Measurements from ENCODE around the gene CORIN. TPM values are rescaled to one million over a fixed set of nuclear protein-coding genes. Genes with fewer than 3 reads are reported as not detected.
"Not testable (repeated sequence)": the region's sequence is repeated elsewhere in the genome, so short reads cannot be mapped to it uniquely, and the experiment has no call there.

The CORIN gene
- total RNA-seq, 2 experiments from 2014 or later, result not detected

- H3K4me1 Mint-ChIP-seq (ENCODE audit: low read depth), result peaks cover 17% of the 10 kb centered on the region
- no peak overlapping the region for H3K4me3 Mint-ChIP-seq
- POLR2A ChIA-PET, result no interaction called here
- no peak overlapping the region for H3K27ac Mint-ChIP-seq
- peaks cover 3% of the 10 kb centered on the region for H3K36me3 Mint-ChIP-seq (ENCODE audit: low read depth)
- no peaks in the 10 kb centered on the region for H3K27me3 Mint-ChIP-seq (ENCODE audit: low read depth)
- no peaks in the 10 kb centered on the region for H3K9me3 Mint-ChIP-seq (ENCODE audit: insufficient read depth)
- CTCF ChIA-PET, result interaction anchor here (1.5 kb wide), 2 partner anchors 77 to 104 kb away, joined by 4 read pairs; partner anchors contain the start of gene COMMD8
- DNase-seq (no peak), ATAC-seq (no peak)
Measured at GRCh38 chr4:47566969-47567368, 270.9 kb downstream of the CORIN start.

GRCh38 chr4:47566566-47566965, 271.3 kb downstream of the CORIN start:
- ATAC-seq, result no peak
- no peak for DNase-seq
- Mint-ChIP-seq H3K27me3 (ENCODE audit: low read depth) (no peaks in the 10 kb centered on the region), H3K4me1 (ENCODE audit: low read depth) (peaks cover 17% of the 10 kb centered on the region), H3K36me3 (ENCODE audit: low read depth) (peaks cover 3% of the 10 kb centered on the region), H3K9me3 (ENCODE audit: insufficient read depth) (no peaks in the 10 kb centered on the region), H3K4me3 (no peak overlapping the region), H3K27ac (no peak overlapping the region)
- ChIA-PET POLR2A (no interaction called here), CTCF (interaction anchor here (1.5 kb wide), 1 partner anchor 103 kb away, joined by 4 read pairs; the partner anchor contains the start of gene COMMD8)

- H3K4me1 Mint-ChIP-seq (ENCODE audit: low read depth), result peaks cover 20% of the 10 kb centered on the region
- no peak overlapping the region for H3K4me3 Mint-ChIP-seq
- no peak for ATAC-seq
- H3K36me3 Mint-ChIP-seq (ENCODE audit: low read depth), result no peaks in the 10 kb centered on the region
- no peaks in the 10 kb centered on the region for H3K27me3 Mint-ChIP-seq (ENCODE audit: low read depth)
- H3K9me3 Mint-ChIP-seq (ENCODE audit: insufficient read depth), result no peaks in the 10 kb centered on the region
- DNase-seq, result no peak
- ChIA-PET CTCF (interaction anchor here (1.0 to 3.4 kb wide), 3 partner anchors 78 to 177 kb away, joined by 3 to 35 read pairs (median 15); partner anchors contain the start of genes ATP10D and COMMD8), POLR2A (no interaction called here)
- H3K27ac Mint-ChIP-seq, result peak overlapping the region; percentile 28
Measured at GRCh38 chr4:47562297-47562696, 275.6 kb downstream of the CORIN start.

- no peak for ATAC-seq
- ChIA-PET POLR2A (no interaction called here), CTCF (interaction anchor here (0.9 to 1.1 kb wide), 2 partner anchors 115 to 136 kb away, joined by 3 read pairs; no protein-coding TSS in a partner anchor)
- H3K27ac Mint-ChIP-seq, result no peak overlapping the region
- no peaks in the 10 kb centered on the region for H3K27me3 Mint-ChIP-seq (ENCODE audit: low read depth)
- H3K9me3 Mint-ChIP-seq (ENCODE audit: insufficient read depth), result no peaks in the 10 kb centered on the region
- DNase-seq, result no peak
- no peak overlapping the region for H3K4me3 Mint-ChIP-seq
- H3K4me1 Mint-ChIP-seq (ENCODE audit: low read depth), result peaks cover 20% of the 10 kb centered on the region
- H3K36me3 Mint-ChIP-seq (ENCODE audit: low read depth), result no peaks in the 10 kb centered on the region
Measured at GRCh38 chr4:47561331-47561730, 276.5 kb downstream of the CORIN start.

- ChIA-PET POLR2A (no interaction called here), CTCF (interaction anchor here (0.9 to 1.1 kb wide), 2 partner anchors 114 to 136 kb away, joined by 3 read pairs; no protein-coding TSS in a partner anchor)
- H3K27ac Mint-ChIP-seq, result no peak overlapping the region
- H3K36me3 Mint-ChIP-seq (ENCODE audit: low read depth), result no peaks in the 10 kb centered on the region
- H3K4me1 Mint-ChIP-seq (ENCODE audit: low read depth), result peaks cover 20% of the 10 kb centered on the region
- no peaks in the 10 kb centered on the region for H3K9me3 Mint-ChIP-seq (ENCODE audit: insufficient read depth)
- H3K4me3 Mint-ChIP-seq, result no peak overlapping the region
- no peaks in the 10 kb centered on the region for H3K27me3 Mint-ChIP-seq (ENCODE audit: low read depth)
- ATAC-seq (no peak), DNase-seq (no peak)
Measured at GRCh38 chr4:47560682-47561081, 277.2 kb downstream of the CORIN start.

GRCh38 chr4:47557255-47557654, 280.6 kb downstream of the CORIN start:
- ChIA-PET CTCF (no interaction called here), POLR2A (no interaction called here)
- Mint-ChIP-seq H3K4me1 (ENCODE audit: low read depth) (peaks cover 5% of the 10 kb centered on the region), H3K27ac (no peak overlapping the region), H3K4me3 (no peak overlapping the region), H3K27me3 (ENCODE audit: low read depth) (no peaks in the 10 kb centered on the region), H3K36me3 (ENCODE audit: low read depth) (peaks cover 3% of the 10 kb centered on the region), H3K9me3 (ENCODE audit: insufficient read depth) (no peaks in the 10 kb centered on the region)
- DNase-seq (no peak), ATAC-seq (no peak)

GRCh38 chr4:47555920-47556319, 281.9 kb downstream of the CORIN start:
- H3K4me1 Mint-ChIP-seq (ENCODE audit: low read depth); H3K27ac Mint-ChIP-seq; H3K9me3 Mint-ChIP-seq (ENCODE audit: insufficient read depth); H3K27me3 Mint-ChIP-seq (ENCODE audit: low read depth); H3K36me3 Mint-ChIP-seq (ENCODE audit: low read depth); POLR2A ChIA-PET; H3K4me3 Mint-ChIP-seq; ATAC-seq; DNase-seq: not testable (repeated sequence)
- CTCF ChIA-PET, result interaction anchor here (0.8 to 1.4 kb wide), 3 partner anchors 8 to 72 kb away, joined by 3 read pairs; no protein-coding TSS in a partner anchor

- CTCF ChIA-PET, result interaction anchor here (1.0 kb wide), 1 partner anchor 43 kb away, joined by 3 read pairs; no protein-coding TSS in a partner anchor
- no peaks in the 10 kb centered on the region for H3K4me1 Mint-ChIP-seq (ENCODE audit: low read depth)
- no peak overlapping the region for H3K4me3 Mint-ChIP-seq
- DNase-seq, result no peak
- peaks cover 19% of the 10 kb centered on the region for H3K36me3 Mint-ChIP-seq (ENCODE audit: low read depth)
- H3K9me3 Mint-ChIP-seq (ENCODE audit: insufficient read depth), result no peaks in the 10 kb centered on the region
- POLR2A ChIA-PET, result no interaction called here
- no peak overlapping the region for H3K27ac Mint-ChIP-seq
- no peaks in the 10 kb centered on the region for H3K27me3 Mint-ChIP-seq (ENCODE audit: low read depth)
- ATAC-seq, result no peak
Measured at GRCh38 chr4:47553329-47554125, 284.3 kb downstream of the CORIN start.

GRCh38 chr4:47551682-47552081, 286.2 kb downstream of the CORIN start:
- no peak overlapping the region for H3K27ac Mint-ChIP-seq
- ChIA-PET POLR2A (no interaction called here), CTCF (no interaction called here)
- DNase-seq (no peak), ATAC-seq (no peak)
- no peaks in the 10 kb centered on the region for H3K27me3 Mint-ChIP-seq (ENCODE audit: low read depth)
- H3K4me3 Mint-ChIP-seq, result no peak overlapping the region
- peaks cover 27% of the 10 kb centered on the region for H3K36me3 Mint-ChIP-seq (ENCODE audit: low read depth)
- H3K9me3 Mint-ChIP-seq (ENCODE audit: insufficient read depth), result no peaks in the 10 kb centered on the region
- no peaks in the 10 kb centered on the region for H3K4me1 Mint-ChIP-seq (ENCODE audit: low read depth)

- H3K9me3 Mint-ChIP-seq (ENCODE audit: insufficient read depth), result no peaks in the 10 kb centered on the region
- CTCF ChIA-PET, result no interaction called here
- no peak for ATAC-seq
Measured at GRCh38 chr4:47550899-47551548, 286.8 kb downstream of the CORIN start.

GRCh38 chr4:47550357-47550756, 287.5 kb downstream of the CORIN start:
- H3K27me3 Mint-ChIP-seq (ENCODE audit: low read depth); H3K4me3 Mint-ChIP-seq; POLR2A ChIA-PET; ATAC-seq; DNase-seq; CTCF ChIA-PET; H3K4me1 Mint-ChIP-seq (ENCODE audit: low read depth); H3K9me3 Mint-ChIP-seq (ENCODE audit: insufficient read depth); H3K27ac Mint-ChIP-seq: not testable (repeated sequence)
- peaks cover 35% of the 10 kb centered on the region for H3K36me3 Mint-ChIP-seq (ENCODE audit: low read depth)

More at GRCh38 chr4:47550899-47551548, 286.8 kb downstream of the CORIN start:
- peaks cover 31% of the 10 kb centered on the region for H3K36me3 Mint-ChIP-seq (ENCODE audit: low read depth)
- H3K4me1 Mint-ChIP-seq (ENCODE audit: low read depth), result no peaks in the 10 kb centered on the region
- no peaks in the 10 kb centered on the region for H3K27me3 Mint-ChIP-seq (ENCODE audit: low read depth)
- no peak overlapping the region for H3K27ac Mint-ChIP-seq
- no peak for DNase-seq
- no peak overlapping the region for H3K4me3 Mint-ChIP-seq
- POLR2A ChIA-PET, result no interaction called here

Measured in activated CD8-positive, alpha-beta T cell treated with anti-CD3 and anti-CD28 coated beads, Interleukin-2, amount 10 ng/mL, durations not matched to agents 7 days and 5 days (primary cell).